Thoracic aorta (tissue), 2 donors: ENCODE data around the gene NAT10. TPM values are rescaled to one million over a fixed set of nuclear protein-coding genes. Genes with fewer than 3 reads are reported as not detected.
A peak's percentile ranks its signal among the peaks of the same experiment; 100 is the strongest.

Source experiments
- ATAC-seq: fragments of 150-250 bp; one replicate; pipeline ENCODE4 v1.8.0; 2017; ENCODE audit warnings: low read depth; ENCODE audit not compliant: insufficient number of reproducible peaks, low FRiP score
- DNase-seq: peaks from one replicate; pipeline ENCODE4 v3.0.0-alpha.2; 2020; ENCODE audit warnings: low spot score
- H3K27ac ChIP-seq, 2 donors: fragments of 200-600 bp; sonication (generic); 1 replicate in 1 of 2; 2 replicates in 1 of 2; pipeline ENCODE4 v1.5.1; 2016; ENCODE audit warnings: mild to moderate bottlenecking in 2 of 2, moderate library complexity in 2 of 2
- H3K27me3 ChIP-seq: fragments of 200-600 bp; sonication (generic); replicated peaks from 2 replicates; pipeline ENCODE4 v1.6.0; 2016; ENCODE audit warnings: mild to moderate bottlenecking; ENCODE audit not compliant: insufficient read depth
- H3K36me3 ChIP-seq: fragments of 200-600 bp; sonication (generic); one replicate; pipeline ENCODE4 v1.5.1; 2016
- H3K4me1 ChIP-seq, 2 donors: fragments of 200-600 bp; sonication (generic); 1 replicate in 1 of 2; 2 replicates in 1 of 2; pipeline versions ENCODE4 v1.5.1 to v1.6.0; 2016; ENCODE audit warnings: low read depth in 2 of 2, mild to moderate bottlenecking in 1 of 2; ENCODE audit not compliant: control insufficient read depth in 1 of 2
- H3K4me3 ChIP-seq: fragments of 200-600 bp; sonication (generic); 2 replicates; pipeline ENCODE4 v1.5.1; 2016; ENCODE audit warnings: mild to moderate bottlenecking
- H3K9me3 ChIP-seq: fragments of 200-600 bp; sonication (generic); 2 replicates; pipeline ENCODE4 v1.5.1; 2016
- CTCF ChIP-seq: fragments of 200-600 bp; sonication (generic); IDR thresholded peaks from one replicate; pipeline ENCODE4 v1.5.1; 2019; ENCODE audit warnings: antibody characterized with exemption
- total RNA-seq, 2 donors: library from RNA; depleted of rRNA; stranded (reverse); fragments of >200 nt; gene quantifications; one replicate each; pipeline versions ENCODE4 v1.1.0 to v1.2.3, GENCODE V29; 2016

The NAT10 gene
- total RNA-seq, 2 donors from 2014 or later: 14.1 to 39.9 TPM

- no peaks in the 10 kb centered on the region for H3K27me3 ChIP-seq
- ATAC-seq (no peak), DNase-seq (no peak)
- no peaks in the 10 kb centered on the region for H3K9me3 ChIP-seq
- H3K36me3 ChIP-seq: peaks cover 29% of the 10 kb centered on the region
- H3K27ac ChIP-seq: no peak overlapping the region
- no peak overlapping the region for H3K4me3 ChIP-seq
- TF ChIP-seq CTCF: no peak
- H3K4me1 ChIP-seq: peaks cover 14 to 30% of the 10 kb centered on the region in 2 donors
These were observed 46.8 kb downstream of the NAT10 start for GRCh38 chr11:34151916-34152845.

GRCh38 chr11:34154059-34154875, 48.8 kb downstream of the NAT10 start:
- Histone ChIP-seq H3K9me3 (no peaks in the 10 kb centered on the region), H3K36me3 (peaks cover 31% of the 10 kb centered on the region), H3K27me3 (no peaks in the 10 kb centered on the region)

GRCh38 chr11:34155057-34155756, 49.8 kb downstream of the NAT10 start:
- peaks cover 31% of the 10 kb centered on the region for H3K36me3 ChIP-seq
- ATAC-seq (no peak), DNase-seq (no peak)
- H3K4me3 ChIP-seq: peak overlapping the region; percentile 46
- TF ChIP-seq CTCF: no peak
- no peaks in the 10 kb centered on the region for H3K9me3 ChIP-seq
- H3K4me1 ChIP-seq: peaks cover 14 to 37% of the 10 kb centered on the region in 2 donors
- peak overlapping the region; percentile 70 to 75 for H3K27ac ChIP-seq
- no peaks in the 10 kb centered on the region for H3K27me3 ChIP-seq

More at GRCh38 chr11:34154059-34154875, 48.8 kb downstream of the NAT10 start:
- Histone ChIP-seq H3K4me1 (peaks cover 14 to 37% of the 10 kb centered on the region in 2 donors), H3K4me3 (no peak overlapping the region), H3K27ac (peak overlapping the region; percentile 70 to 75)
- TF ChIP-seq CTCF: no peak
- ATAC-seq: no peak
- DNase-seq: no peak

GRCh38 chr11:34155757-34156062, 50.3 kb downstream of the NAT10 start:
- DNase-seq (no peak), ATAC-seq (no peak)
- TF ChIP-seq CTCF: no peak
- H3K27ac ChIP-seq: peak overlapping the region; percentile 70 to 75
- no peaks in the 10 kb centered on the region for H3K9me3 ChIP-seq
- peak overlapping the region; percentile 46 for H3K4me3 ChIP-seq
- no peaks in the 10 kb centered on the region for H3K27me3 ChIP-seq
- H3K36me3 ChIP-seq: peaks cover 31% of the 10 kb centered on the region
- peaks cover 14 to 37% of the 10 kb centered on the region in 2 donors for H3K4me1 ChIP-seq
